Muscle layer of duodenum (tissue), 2 donors: ENCODE results near the gene SIX5.
A peak's percentile ranks its signal among the peaks of the same experiment; 100 is the strongest.

Experiments used
- H3K27ac ChIP-seq: one replicate; pipeline ENCODE4 v1.7.0; 2013; ENCODE audit warnings: mild to moderate bottlenecking, low read length
- H3K27me3 ChIP-seq: one replicate; pipeline ENCODE4 v1.7.0; 2013; ENCODE audit warnings: low read depth, mild to moderate bottlenecking, control low read depth, low read length
- H3K36me3 ChIP-seq, 2 donors: one replicate each; pipeline ENCODE4 v1.7.0; 2013; ENCODE audit warnings: low read length in 2 of 2, control low read depth in 1 of 2, mild to moderate bottlenecking in 1 of 2; ENCODE audit not compliant: insufficient read depth in 2 of 2, control insufficient read depth in 1 of 2
- H3K4me1 ChIP-seq, 2 donors: one replicate each; pipeline ENCODE4 v1.7.0; 2013; ENCODE audit warnings: low read length in 2 of 2, mild to moderate bottlenecking in 2 of 2, control low read depth in 1 of 2, moderate library complexity in 1 of 2; ENCODE audit not compliant: insufficient read depth in 2 of 2, control insufficient read depth in 1 of 2
- H3K4me3 ChIP-seq, 2 donors: one replicate each; pipeline ENCODE4 v1.7.0; 2013; ENCODE audit warnings: low read length in 2 of 2, low read depth in 1 of 2, mild to moderate bottlenecking in 1 of 2
- H3K9me3 ChIP-seq, 2 donors: one replicate each; pipeline ENCODE4 v1.7.0; 2013; ENCODE audit warnings: low read length in 2 of 2, control low read depth in 1 of 2, mild to moderate bottlenecking in 1 of 2; ENCODE audit not compliant: control insufficient read depth in 1 of 2
- donor health status: healthy.

Gene SIX5

DNA sequence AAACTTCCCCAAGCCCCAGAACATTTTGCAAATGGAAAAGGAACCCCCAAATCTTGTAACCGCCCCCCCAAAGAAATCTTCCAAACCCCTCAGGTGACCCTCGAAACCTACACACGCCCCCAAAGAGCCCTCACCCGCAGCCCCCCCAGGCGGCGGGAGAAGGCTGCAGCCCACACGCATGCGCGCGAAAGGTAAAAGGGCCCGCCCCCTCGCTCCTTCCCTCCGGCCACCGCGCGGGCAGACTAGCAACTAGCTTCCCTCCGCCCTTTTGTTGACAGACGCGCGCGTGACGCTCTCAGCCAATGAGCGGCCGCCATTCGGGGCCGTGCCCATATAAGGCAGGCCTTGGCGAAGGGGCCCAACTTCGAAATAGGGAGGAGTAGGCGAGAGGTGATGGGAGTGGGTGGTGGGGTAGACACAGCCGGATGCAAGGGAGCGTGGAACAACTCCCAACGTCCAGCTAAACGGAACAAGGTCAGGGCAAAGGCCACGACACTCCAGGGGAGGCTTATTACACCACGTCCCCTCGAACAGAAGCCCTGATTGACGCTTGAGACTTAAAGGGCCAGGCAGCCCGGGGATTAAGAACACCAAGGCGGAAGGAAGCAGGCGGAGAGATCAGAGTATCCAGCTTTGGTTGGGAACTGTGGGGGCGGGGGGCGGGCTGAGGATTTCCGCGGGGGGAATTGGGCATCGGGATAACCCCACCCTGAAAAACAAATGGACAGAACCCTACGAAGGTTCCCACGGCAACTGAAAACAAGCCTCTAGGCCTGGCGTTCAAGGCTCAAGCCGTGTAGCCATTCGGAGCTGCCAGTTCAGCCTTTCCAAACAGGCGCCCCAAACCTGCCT is 51.7 kb downstream of the SIX5 start:
- peaks cover 0 to 13% of the 10 kb centered on the region in 2 donors for H3K36me3 ChIP-seq

DNA sequence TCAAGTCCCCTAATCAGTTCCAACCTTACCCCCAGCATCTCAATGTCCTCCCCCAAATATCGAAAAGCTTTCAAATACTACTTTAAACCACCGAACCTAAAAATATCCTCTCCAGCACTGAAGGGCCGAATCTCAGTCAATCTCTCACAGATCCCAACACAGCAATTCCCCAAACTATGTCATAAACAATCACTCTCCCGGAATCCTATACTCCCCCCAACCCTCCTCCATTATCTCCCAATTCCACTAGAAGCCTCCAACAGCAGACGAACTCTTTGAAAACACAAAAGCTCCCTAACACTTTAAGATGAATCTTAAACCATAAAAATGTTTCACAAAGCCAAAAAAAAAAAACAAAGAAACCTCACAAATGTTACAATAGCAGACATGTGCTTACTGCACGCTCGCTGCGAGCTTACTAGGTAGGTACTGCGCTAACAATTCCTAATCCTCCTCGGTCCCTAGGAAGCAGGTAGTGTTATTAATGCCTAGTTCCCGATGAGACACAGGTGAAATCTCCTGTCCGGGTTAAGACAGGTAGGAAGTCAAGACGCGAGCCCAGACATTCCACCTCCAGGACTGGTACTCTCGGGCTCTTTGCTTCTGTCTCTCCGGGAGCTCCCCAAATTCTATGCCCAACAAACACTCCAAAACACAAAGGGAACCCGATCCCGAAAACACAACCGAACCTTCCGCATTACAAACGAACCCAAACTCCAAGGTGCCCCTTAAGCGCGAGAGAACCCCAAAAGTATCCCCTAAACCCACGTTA is 52.5 kb downstream of the SIX5 start:
- H3K27me3 ChIP-seq: no peaks in the 10 kb centered on the region
- H3K4me1 ChIP-seq: peaks cover 14 to 19% of the 10 kb centered on the region in 2 donors
- H3K4me3 ChIP-seq: peak overlapping the region; percentile 75 to 79
- no peaks in the 10 kb centered on the region for H3K9me3 ChIP-seq
- H3K27ac ChIP-seq: peak overlapping the region; percentile 90
- H3K36me3 ChIP-seq: peaks cover 0 to 18% of the 10 kb centered on the region in 2 donors

More for the DNA sequence above, 51.7 kb downstream of the SIX5 start:
- peak overlapping the region; percentile 75 to 79 for H3K4me3 ChIP-seq
- H3K27me3 ChIP-seq: no peaks in the 10 kb centered on the region
- H3K9me3 ChIP-seq: no peaks in the 10 kb centered on the region
- H3K27ac ChIP-seq: peak overlapping the region; percentile 99
- peaks cover 14 to 19% of the 10 kb centered on the region in 2 donors for H3K4me1 ChIP-seq

DNA sequence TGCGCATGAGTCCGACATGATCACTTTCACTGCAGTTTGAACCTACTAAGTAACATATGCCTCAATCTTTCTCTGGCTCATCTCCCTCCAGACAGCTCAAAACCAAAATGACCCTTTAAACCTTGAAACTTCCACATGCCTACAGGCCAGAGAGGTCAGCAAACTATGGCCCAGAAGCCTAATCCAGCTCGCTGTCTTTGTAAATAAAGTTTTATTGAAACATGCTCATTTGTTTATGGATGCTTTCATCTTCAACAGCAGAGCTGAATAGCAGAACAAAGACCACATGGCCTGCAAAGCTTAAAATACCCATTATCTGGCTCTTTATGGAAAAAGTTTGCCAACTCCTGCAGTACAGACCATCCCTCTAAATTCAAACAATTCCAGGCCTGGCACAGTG is 53.9 kb downstream of the SIX5 start:
- H3K27ac ChIP-seq: no peak overlapping the region
- peaks cover 14 to 19% of the 10 kb centered on the region in 2 donors for H3K4me1 ChIP-seq
- H3K9me3 ChIP-seq: no peaks in the 10 kb centered on the region
- no peak overlapping the region for H3K4me3 ChIP-seq
- no peaks in the 10 kb centered on the region for H3K27me3 ChIP-seq
- peaks cover 0 to 22% of the 10 kb centered on the region in 2 donors for H3K36me3 ChIP-seq
